NCI-H1417 (cell line): ENCODE measurements around the gene TTC3.
"Not testable (repeated sequence)": the region's sequence is repeated elsewhere in the genome, so short reads cannot be mapped to it uniquely, and the experiment has no call there.

Source experiments
- DNase-seq, 3 experiments: peaks; one replicate each; lab custom pipeline; 2025; lab: John Stamatoyannopoulos, UW

The TTC3 gene, protein sequence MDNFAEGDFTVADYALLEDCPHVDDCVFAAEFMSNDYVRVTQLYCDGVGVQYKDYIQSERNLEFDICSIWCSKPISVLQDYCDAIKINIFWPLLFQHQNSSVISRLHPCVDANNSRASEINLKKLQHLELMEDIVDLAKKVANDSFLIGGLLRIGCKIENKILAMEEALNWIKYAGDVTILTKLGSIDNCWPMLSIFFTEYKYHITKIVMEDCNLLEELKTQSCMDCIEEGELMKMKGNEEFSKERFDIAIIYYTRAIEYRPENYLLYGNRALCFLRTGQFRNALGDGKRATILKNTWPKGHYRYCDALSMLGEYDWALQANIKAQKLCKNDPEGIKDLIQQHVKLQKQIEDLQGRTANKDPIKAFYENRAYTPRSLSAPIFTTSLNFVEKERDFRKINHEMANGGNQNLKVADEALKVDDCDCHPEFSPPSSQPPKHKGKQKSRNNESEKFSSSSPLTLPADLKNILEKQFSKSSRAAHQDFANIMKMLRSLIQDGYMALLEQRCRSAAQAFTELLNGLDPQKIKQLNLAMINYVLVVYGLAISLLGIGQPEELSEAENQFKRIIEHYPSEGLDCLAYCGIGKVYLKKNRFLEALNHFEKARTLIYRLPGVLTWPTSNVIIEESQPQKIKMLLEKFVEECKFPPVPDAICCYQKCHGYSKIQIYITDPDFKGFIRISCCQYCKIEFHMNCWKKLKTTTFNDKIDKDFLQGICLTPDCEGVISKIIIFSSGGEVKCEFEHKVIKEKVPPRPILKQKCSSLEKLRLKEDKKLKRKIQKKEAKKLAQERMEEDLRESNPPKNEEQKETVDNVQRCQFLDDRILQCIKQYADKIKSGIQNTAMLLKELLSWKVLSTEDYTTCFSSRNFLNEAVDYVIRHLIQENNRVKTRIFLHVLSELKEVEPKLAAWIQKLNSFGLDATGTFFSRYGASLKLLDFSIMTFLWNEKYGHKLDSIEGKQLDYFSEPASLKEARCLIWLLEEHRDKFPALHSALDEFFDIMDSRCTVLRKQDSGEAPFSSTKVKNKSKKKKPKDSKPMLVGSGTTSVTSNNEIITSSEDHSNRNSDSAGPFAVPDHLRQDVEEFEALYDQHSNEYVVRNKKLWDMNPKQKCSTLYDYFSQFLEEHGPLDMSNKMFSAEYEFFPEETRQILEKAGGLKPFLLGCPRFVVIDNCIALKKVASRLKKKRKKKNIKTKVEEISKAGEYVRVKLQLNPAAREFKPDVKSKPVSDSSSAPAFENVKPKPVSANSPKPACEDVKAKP (N-terminal part only)

DNA sequence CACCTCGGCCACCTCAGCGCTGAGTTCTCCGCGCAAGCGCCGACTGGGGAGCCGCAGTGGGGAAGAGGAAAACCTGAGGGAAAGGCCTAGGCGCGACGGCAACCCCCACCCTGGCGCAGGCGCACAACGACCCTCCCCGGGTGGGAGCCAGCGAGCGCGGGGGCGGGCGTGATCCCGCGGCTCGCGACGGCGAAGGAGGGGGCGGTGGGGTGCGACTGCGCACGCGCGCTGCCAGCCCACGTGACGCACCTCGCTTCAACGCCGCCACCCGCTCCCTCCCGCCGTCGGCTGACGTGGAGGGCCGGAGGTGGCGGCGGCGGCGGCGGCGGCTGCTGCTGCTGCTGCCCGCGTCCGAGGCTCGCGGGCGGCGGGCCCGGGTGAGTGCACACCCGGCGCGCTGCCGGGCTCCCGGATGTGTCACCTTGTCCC lies at the start of gene TTC3, which contains the start of gene PIGP:
TTC3 (plus strand) TSS at position 267 of the 429 bp plus-strand sequence. CDS start 14,004 bp downstream, outside the sequence.
PIGP (minus strand) TSS at position 84 of the 429 bp plus-strand sequence. CDS start 556 bp downstream, outside the sequence.
- DNase-seq: peak; percentile 98 to 99 (median 99)

DNA sequence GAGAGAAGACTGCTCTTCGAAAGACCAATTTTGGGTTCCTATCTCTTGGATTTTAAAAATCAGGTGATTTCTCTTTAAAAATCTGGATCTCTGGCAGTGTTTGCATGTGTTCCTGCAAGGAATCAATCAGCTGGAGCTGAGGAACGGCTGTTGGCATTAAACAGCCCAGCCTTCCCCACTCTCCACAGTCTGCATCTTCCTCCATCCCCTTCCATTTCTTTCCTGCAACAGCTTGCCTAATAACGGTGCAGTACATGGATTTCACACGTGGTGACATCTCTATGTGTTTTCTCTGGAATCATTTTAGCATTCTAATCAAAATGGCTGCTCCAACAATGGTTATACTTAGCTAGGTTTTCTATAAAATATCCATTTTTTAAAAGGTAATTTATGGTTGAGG lies 46.6 kb upstream of the TTC3 start:
- DNase-seq: no peak

DNA sequence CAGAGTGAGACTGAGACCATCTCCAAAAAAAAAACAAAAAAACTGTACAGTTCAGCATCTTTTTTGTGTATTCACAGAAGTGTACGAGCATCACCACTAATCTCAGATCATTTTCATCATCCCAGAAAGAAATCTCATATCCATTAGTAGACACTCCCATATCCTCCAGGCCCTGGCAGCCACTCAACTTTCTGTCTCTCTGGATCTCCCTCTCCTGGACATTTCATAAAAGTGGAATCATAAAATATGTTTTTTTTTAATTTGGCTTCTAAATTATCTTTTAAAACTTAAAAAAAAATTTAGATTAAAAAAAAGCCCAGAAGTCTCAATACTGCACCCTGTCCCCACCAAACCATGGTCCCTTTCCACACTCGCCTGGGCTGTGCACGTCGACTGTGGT lies 44.5 kb upstream of the TTC3 start:
- no peak for DNase-seq

DNA sequence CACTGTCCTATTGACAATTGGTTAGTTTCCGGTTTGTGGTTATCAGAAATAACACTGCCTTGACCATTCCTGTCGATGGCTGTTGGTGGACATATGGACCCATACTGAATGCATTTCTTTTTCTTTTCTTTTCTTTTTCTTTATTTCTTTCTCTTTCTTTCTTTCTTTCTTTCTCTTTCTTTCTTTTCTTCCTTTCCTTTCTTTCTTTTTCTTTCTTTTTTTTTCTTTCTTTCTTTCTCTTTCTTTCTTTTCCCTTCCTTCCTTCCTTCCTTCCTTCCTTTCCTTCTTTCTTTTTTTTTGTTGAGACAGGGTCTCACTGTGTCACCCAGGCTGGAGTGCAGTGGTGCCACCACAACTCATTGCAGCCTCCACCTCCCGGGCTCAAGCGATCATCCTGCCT lies 42.2 kb upstream of the TTC3 start:
- DNase-seq: no peak

DNA sequence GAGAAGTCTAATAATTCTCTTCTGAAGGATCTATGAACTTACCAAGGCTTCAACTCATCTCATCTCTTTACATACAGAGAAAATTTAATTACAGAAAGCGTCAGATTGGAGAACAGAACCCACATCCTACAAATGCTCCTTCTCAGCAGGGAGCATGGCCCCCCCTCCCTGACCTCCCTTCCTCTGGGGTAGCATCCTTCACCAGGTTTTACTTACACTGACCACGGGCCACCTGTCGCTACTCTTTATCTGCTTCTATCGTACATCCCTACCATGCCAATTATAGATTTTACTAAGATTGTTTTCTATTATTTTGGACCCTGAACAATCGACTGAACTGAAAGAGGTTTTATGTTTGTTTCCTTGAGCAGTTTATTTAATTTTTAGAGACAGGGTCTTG lies 40.8 kb upstream of the TTC3 start:
- DNase-seq: no peak

DNA sequence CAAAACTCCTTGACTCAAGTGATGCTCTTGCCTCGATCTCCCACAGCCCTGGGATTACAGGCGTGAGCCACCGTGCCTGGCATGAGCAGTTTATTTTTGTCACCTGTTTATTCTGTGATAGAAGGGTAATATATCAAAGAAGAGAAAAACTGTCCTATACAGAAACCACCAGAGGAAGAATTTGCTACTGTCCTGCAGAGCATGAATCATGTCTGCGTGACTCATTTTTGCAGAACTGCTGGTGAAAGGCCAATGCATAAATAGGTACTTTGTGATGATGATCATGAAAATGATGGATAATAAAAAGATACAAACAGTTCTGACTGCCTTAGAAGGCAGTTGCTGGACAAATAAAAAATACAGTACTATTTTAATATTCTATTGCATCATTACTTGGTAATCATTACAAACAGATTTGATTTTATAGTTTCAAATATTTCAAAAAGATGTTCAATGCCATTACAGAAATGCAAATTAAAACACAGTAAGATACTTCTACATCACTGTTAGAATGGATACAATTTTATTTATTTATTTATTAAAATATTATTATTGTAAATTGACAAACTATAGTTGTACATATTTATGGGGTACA lies 40.1 kb upstream of the TTC3 start:
- DNase-seq: no peak

DNA sequence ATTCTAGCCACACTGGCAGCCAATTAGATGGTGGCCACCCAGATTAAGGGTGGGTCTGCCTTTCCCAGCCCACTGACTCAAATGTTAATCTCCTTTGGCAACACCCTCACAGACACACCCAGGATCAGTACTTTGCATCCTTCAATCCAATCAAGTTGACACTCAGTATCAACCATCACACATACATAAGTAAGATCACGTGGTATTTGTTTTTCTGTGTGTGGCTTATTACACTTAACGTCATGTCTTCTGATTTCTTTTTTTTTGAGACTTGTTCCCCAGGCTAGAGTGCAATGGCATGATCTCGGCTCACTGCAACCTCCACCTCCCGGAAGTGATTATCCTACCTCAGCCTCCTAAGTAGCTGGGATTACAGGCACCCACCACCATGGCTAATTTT lies 38.7 kb upstream of the TTC3 start:
- not testable (repeated sequence) for DNase-seq

DNA sequence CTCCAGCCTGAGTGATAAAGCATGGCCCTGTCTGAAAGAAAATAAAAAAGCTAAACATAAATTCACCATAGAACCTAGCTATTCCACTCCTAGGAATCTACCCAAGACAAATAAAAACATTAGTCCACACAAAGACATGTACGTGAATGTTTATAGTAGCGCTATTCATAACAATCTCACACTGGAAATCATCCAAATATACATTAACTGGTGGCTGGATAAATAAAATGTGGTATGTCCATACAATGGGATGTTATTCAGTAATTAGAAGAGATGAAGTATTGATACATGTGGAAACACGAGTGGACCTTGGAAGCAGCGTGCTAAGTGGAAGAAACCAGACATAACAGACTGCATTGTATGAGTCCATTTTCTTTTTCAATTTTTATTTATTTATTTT lies 36.9 kb upstream of the TTC3 start:
- DNase-seq: no peak

DNA sequence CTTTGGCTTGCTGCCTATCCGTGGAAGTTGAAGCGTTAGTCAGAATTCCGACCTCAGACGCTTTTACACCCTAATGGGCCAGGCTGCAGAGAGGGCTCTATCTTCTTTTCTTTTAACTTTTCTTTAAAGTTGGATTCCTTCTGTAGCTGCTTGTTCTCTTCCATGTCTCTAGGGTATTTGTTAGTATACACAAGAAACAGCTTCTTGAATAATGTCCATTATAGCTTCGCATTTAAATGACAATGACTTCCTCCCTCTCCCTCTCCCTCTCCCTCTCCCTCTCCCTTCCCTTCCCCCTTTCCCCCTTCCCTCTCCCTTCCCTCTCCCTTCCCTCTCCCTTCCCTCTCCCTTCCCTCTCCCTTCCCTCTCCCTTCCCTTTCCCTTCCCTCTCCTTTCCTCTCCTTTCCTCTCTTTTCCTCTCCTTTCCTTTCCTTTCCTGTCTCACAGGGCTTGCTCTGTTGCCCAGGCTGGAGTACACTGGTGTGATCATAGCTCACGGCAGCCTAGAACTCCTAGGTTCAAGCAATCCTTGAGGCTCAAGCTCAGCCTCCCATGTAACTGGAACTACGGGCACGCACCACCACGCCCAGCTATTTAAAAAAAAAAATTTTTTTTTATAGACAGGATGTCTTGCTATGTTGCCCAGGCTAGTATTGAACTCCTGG lies 33.5 kb upstream of the TTC3 start:
- no peak for DNase-seq

DNA sequence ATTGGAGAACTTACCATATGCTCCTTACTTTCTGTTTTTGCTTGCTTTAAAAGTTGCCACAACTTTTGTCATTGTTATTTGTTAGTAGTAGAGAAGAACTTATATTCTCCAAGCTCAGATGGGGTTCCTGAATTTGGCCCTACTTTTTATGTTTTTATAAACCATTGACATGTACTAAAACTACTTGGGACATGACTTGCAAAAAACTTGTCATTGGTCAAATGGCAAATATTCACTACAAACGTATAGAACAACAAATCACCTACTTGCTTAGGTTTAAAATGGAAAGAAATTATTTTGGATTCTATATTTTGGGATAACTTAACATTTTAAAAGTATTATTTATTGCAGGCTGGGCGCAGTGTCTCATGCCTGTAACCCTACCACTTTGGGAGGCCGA lies 32.8 kb upstream of the TTC3 start:
- no peak for DNase-seq

DNA sequence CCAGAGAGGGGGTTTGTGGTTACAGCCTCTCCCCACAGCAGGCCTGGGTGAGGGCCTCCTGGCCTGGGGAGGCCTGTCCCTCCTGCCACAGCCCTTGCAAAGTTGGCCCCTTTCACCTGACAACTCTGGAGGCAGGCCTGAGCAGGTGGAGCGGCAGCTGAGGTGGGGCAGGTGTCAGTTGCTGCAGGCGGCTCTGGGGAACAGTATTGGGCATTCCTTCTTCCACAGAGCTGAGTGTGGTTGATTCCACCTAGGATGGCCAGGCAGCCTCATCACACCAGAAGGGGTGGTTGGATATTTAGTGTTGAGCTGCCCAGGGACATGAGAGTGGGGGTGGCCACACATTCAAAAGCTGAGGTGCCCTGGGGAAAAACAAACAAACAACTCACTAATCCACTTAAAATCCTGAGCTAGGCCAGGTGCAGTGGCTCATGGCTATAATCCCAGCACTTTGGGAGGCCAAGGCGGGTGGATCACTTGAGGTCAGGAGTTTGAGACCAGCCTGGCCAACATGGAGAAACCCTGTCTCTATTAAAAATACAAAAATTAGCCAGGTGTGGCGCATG lies 31.3 kb upstream of the TTC3 start:
- peak; percentile 53 to 87 (median 62) for DNase-seq

DNA sequence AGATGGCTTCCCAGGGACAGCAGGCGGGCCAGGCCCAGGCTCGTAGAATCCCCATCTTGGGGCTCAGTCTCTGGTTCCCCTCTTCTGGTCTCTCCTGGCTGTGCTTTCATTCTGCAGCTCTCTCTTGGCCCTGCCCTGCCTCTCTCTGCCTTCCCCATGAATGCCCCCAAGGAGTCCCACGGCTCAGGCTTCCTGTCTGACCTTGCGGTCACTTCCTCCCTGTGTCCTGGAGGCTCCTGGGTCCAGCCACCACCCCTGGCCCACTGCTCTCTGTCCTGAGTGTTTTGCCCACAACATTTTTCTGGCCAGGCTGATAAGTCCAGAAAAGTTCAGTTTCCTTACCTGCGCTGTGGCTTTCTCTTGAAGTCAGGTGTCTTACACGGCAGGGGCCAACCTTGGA lies 29.2 kb upstream of the TTC3 start:
- no peak for DNase-seq

DNA sequence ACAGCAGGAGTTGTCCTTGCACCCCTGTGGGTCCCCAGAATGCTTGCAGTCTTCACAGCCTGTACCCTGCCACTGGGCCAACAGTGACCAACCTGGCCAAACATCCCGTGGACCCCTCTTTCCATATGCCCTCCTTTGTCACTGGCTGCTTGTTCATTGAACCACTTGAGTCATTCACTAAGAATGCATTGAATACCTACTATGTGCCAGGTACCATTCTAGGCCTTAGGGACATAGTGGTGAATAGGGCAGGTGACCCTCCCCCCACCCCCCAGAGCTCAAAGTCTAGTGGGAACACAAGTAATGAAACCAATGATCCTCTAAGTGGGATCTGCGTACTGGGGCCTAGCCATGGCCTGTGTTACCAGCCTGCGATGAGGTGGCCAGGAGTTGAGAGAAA lies 28.4 kb upstream of the TTC3 start:
- DNase-seq: no peak

DNA sequence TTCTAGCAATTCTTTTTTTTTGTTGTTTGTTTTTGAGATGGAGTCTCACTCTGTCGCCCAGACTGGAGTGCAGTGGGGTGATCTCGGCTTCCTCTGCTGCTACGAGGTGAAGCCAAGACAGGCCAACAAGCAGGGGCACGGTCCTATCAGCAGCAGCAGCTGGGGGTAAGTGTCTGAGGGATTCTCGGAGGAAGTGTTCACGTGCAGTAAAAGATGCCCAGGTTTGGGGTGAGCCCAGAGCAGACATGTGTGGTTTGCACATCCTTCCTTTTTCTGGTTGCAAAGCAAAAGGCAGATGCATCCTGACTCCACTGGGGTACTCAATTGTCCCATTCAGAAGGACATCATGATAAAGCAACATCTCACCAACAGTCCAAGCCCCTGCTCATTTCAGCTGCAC lies 27.9 kb upstream of the TTC3 start:
- no peak for DNase-seq

DNA sequence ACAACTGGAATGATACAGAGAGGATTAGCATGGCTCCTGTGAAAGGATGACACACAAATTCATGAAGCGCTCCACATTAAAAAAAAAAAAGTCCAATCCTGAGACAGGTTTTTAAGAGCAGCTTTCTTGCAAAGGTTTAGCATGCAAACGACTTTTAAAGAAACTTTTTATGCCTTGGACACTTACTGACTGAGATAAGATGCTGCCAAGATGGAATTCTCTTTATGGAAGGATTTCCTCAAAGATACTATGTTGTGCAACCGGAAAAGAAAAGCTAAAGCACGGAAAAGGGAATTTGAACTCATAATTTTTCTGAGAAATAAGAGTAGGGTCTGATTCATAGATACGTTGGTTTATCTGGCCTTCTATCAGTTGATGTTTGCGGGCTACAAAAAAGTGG lies 27.5 kb upstream of the TTC3 start:
- no peak for DNase-seq

DNA sequence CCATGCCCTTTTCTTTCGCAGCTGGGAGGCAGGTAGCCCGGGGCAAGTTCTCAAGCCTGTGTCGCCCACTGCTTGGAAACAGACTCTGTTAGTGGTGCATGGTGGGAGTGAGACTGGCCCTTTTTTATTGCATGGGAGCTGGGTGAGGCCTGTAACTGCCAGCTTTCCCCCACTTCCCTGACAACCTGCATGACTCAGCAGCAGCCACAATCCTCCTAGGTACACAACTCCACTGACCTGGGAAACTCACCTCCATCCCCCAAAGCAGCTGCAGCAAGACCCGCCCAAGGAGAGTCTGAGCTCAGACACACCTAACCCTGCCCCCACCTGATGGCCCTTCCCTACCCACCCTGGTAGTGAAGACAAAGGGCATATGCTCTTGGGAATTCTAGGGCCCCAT lies 26.0 kb upstream of the TTC3 start:
- DNase-seq: peak; percentile 17 to 73 (median 37)

DNA sequence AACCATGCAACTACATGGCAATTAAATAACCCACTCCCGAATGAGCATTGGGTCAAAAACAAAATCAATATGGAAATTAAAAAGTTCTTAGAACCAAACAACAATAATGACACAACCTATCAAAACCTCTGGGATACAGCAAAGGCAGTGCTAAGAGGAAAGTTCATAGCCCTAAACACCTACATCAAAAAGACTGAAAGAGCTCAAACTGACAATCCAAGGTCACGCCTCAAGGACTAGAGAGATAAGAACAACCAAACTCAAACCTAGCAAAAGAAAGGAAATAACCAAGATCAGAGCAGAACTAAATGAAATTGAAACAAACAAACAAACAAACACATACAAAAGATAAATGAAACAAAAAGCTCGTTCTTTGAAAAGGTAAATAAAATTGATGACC lies 23.3 kb upstream of the TTC3 start:
- not testable (repeated sequence) for DNase-seq

DNA sequence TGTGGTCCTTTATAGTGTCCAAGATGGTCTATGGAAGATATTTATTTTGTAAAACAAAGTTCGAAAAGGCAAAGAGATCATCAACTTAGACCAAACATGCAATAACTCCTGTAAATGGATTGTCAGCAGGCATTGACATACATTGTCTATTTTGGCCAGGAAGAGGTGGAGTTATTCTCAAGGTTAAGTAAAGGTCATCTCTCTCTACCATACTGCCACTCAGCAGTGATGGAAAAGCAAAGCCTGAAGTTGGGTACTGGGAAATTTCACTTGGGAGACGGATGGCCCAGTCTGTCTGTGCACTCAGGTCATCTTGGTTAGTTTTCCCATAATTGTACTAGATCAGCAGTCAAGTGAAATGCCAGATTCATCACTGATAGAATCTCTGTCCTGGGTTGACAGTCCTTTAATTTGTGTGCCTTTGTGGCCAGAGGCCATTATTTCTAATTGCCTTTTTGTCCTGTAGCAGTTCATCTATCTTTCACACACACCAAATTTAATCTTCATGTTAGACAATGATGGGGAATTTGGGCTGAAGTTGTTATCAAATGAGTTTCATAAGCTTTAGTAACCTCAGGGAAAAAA lies 17.7 kb upstream of the TTC3 start:
- no peak for DNase-seq

DNA sequence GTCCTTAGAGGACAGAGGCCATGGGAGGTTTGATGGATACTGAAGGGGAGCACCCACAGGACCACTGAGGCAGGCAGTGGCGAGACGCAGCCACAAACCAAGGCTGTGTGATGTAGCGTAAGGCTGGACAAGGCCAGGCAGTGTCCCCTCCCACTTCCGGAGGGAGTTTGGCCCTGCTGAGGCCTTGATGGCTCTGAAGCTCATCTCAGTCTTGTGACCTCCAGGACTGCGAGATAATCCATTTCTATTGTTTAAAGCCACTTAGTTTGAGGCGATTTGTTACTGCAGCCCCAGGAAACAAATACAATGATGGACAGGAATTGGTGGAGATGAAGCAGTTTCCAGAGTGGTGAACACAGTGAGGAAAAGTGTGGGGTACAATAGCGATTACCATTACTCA lies 15.4 kb upstream of the TTC3 start:
- DNase-seq: no peak

DNA sequence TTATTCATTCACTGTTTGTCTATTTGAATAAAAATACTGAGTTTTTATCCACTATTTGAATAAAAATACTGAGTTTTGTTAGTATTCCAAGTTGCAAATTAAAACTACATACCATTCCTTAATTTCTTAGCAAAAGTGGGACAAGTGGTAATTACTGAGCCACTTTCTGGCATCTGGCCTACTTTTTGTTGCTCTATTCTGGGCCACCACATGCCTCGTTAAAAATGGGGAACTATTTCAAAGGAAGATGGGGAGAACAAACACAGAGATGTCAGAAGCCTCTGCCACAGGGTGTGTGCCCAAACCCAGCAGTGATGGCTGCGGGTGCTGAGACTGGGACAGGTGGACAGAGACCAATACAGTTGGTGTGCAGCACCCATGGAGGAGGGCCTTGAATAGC lies 14.8 kb upstream of the TTC3 start:
- DNase-seq: no peak
